CD4-positive, alpha-beta T cell treated with Interleukin-10 for 1 hour (primary cell): ENCODE data around the gene CCNY.
"Not testable (repeated sequence)": the region's sequence is repeated elsewhere in the genome, so short reads cannot be mapped to it uniquely, and the experiment has no call there.

Source experiments
- DNase-seq: peaks from one replicate; pipeline ENCODE4 v3.0.0-alpha.2; 2020

The CCNY gene

GRCh38 chr10:35334297-35334696 is 2.0 kb upstream of the CCNY start:
- no peak for DNase-seq

GRCh38 chr10:35335133-35336083 is 901 bp upstream of the CCNY start:
- peak; percentile 47 for DNase-seq

GRCh38 chr10:35336921-35337823 is 863 bp downstream of the CCNY start:
- peak; percentile 26 for DNase-seq

GRCh38 chr10:35339942-35340341 is 3.6 kb downstream of the CCNY start:
- DNase-seq, result no peak

- no peak for DNase-seq
Observed at GRCh38 chr10:35340975-35341374, 4.7 kb downstream of the CCNY start.

- DNase-seq, result peak; percentile 34
Observed at GRCh38 chr10:35341521-35341920, 5.2 kb downstream of the CCNY start.

GRCh38 chr10:35342183-35342753 is 6.0 kb downstream of the CCNY start:
- DNase-seq, result no peak

GRCh38 chr10:35343739-35344138 is 7.4 kb downstream of the CCNY start:
- no peak for DNase-seq

GRCh38 chr10:35345383-35345742 is 9.1 kb downstream of the CCNY start:
- no peak for DNase-seq

GRCh38 chr10:35346248-35346647 is 9.9 kb downstream of the CCNY start:
- DNase-seq, result no peak

GRCh38 chr10:35347121-35347562 is 10.8 kb downstream of the CCNY start:
- DNase-seq, result no peak

GRCh38 chr10:35347899-35348608 is 11.7 kb downstream of the CCNY start:
- DNase-seq, result no peak

- DNase-seq, result no peak
Observed at GRCh38 chr10:35348609-35349388, 12.5 kb downstream of the CCNY start.

- no peak for DNase-seq
Observed at GRCh38 chr10:35349389-35349915, 13.1 kb downstream of the CCNY start.

- no peak for DNase-seq
Observed at GRCh38 chr10:35351021-35351420, 14.7 kb downstream of the CCNY start.

- DNase-seq, result no peak
Observed at GRCh38 chr10:35352097-35352496, 15.8 kb downstream of the CCNY start.

- peak; percentile 32 for DNase-seq
Observed at GRCh38 chr10:35352512-35352911, 16.2 kb downstream of the CCNY start.

GRCh38 chr10:35353395-35353794 is 17.1 kb downstream of the CCNY start:
- no peak for DNase-seq

GRCh38 chr10:35353805-35354204 is 17.5 kb downstream of the CCNY start:
- DNase-seq, result no peak

- DNase-seq, result not testable (repeated sequence)
Observed at GRCh38 chr10:35354257-35354656, 17.9 kb downstream of the CCNY start.

- DNase-seq, result no peak
Observed at GRCh38 chr10:35355971-35356724, 19.8 kb downstream of the CCNY start.
